SIG-M5 (cell line): ENCODE data around the gene CASD1.

Experiments
- DNase-seq: peaks from one replicate; lab custom pipeline; 2025; lab: John Stamatoyannopoulos, UW

The CASD1 gene

GRCh38 chr7:94580601-94581000, 71.0 kb downstream of the CASD1 start:
- DNase-seq = no peak

- no peak for DNase-seq
These were observed 74.5 kb downstream of the CASD1 start for GRCh38 chr7:94584113-94584512.

DNA sequence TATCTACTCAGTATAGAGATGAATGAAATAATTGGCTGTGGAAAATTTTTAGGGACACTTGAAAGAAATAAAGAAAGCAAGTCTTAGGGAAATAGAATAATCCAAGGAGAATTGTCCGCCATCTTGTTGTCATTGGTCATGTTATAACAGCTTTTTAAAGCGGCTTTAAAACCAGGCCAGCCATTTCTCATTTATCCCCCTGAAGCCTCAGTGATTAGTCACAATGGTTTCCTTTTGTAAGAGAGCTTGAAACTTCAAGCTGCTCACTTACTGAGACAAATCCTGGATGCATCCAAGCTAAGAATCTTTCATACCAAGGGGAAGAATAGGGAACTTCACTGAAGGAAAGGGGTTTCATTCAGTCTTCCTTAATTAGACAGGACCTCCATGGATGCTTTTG, 78.5 kb downstream of the CASD1 start:
- DNase-seq = no peak

DNA sequence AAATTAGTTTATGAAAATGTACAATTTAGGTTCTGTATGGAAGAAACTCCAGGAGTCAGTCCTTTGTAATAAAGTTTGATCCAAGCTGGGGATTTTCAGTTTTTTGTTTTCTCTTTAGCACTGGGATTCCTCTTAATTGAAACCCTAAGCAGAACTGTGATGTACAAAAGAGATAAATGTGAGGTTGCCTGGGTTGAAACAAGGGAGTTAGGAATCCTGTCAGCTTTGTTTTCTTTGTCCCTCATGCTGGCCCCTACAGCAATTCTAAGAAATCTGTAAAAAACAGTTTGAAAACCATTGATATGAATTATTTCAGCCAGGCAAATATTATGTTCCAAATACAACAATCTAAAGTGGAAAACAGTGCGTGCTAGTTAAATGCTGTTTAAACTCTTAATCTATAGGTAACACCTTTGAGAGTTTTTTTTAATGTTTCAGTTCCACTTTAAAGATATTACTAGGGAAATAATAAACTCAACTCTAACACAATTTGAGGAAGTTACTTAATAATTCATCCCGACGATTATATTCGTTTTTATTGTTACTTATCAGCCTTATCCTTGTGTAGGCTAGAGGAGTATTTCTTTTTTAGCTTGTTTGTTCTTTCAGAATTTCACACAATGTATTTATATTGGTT, 81.0 kb downstream of the CASD1 start:
- no peak for DNase-seq

- no peak for DNase-seq
These were observed 81.6 kb downstream of the CASD1 start for GRCh38 chr7:94591176-94591575.

GRCh38 chr7:94594882-94595281, 85.3 kb downstream of the CASD1 start:
- no peak for DNase-seq

- DNase-seq = no peak
These were observed 86.1 kb downstream of the CASD1 start for GRCh38 chr7:94595717-94596116.

DNA sequence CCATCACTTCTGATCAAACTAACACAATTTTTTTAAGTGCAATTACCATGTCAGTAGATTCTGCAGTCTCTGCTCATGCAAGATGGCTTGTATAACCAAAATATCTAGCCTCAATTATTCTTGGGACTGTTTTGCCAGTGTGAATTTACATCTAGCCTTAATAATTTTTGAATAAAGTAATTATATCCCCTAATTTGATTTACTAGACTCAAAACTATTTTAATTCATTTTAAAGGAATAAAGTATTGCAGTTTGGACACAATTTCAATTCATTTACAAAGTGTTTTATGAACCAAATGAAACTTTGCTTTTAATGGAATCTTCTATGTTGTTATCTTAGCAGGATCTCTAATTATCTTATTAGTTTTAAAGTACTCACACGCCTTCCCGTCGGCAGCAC, 90.7 kb downstream of the CASD1 start:
- DNase-seq = no peak

DNA sequence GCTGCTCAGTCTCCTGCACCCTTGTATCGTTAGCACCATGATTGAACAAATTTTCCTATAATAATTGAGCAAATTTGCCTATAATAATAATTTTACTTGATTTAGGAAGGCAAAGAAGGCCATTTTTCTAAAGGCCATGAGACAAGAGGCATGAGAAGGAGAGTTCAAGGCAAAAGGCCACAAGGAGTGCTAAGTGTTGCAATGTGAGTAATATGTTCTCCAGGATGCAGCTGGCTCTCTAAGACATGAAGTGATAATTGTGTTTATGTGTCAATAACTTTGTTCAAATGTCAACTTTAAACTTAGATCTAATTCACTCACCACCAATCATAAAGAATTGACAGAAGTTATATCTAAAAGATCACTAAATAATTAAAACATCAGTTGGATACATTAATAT, 92.6 kb downstream of the CASD1 start:
- DNase-seq = no peak

GRCh38 chr7:94605031-94605430, 95.4 kb downstream of the CASD1 start:
- DNase-seq = no peak
